PFSK-1 (cell line): ENCODE data around the gene FAM216A.

Source experiments
- FOXP2 ChIP-seq: optimal IDR thresholded peaks from 2 replicates; pipeline ENCODE3; 2011; ENCODE audit warnings: borderline replicate concordance, control low read depth, inconsistent platforms; ENCODE audit not compliant: insufficient read depth; ENCODE audit errors: extremely low read length, extremely low read depth
- POLR2AphosphoS5 ChIP-seq: IDR thresholded peaks from 2 replicates; pipeline ENCODE4 v1.6.1; 2012; ENCODE audit warnings: low read depth, mild to moderate bottlenecking, control low read depth, low read length, moderate library complexity
- SIN3A ChIP-seq: IDR thresholded peaks from 2 replicates; pipeline ENCODE4 v1.6.1; 2012; ENCODE audit warnings: mild to moderate bottlenecking, low read length, moderate library complexity, borderline replicate concordance; ENCODE audit not compliant: insufficient read depth
- TAF1 ChIP-seq: IDR thresholded peaks from 2 replicates; pipeline ENCODE4 v1.6.1; 2012; ENCODE audit warnings: low read length, control low read depth, borderline replicate concordance; ENCODE audit not compliant: insufficient read depth
- TF ChIP-seq, protein P1 (sequence below), 2 experiments: IDR thresholded peaks; 2 replicates each; pipeline versions ENCODE4 v1.6.1 to v1.8.0; 2011 to 2012; ENCODE audit warnings: low read depth in 2 of 2, low read length in 2 of 2, control low read depth in 1 of 2, inconsistent platforms in 1 of 2, mild to moderate bottlenecking in 1 of 2, moderate library complexity in 1 of 2; ENCODE audit not compliant: insufficient read depth in 1 of 2

The FAM216A gene

DNA sequence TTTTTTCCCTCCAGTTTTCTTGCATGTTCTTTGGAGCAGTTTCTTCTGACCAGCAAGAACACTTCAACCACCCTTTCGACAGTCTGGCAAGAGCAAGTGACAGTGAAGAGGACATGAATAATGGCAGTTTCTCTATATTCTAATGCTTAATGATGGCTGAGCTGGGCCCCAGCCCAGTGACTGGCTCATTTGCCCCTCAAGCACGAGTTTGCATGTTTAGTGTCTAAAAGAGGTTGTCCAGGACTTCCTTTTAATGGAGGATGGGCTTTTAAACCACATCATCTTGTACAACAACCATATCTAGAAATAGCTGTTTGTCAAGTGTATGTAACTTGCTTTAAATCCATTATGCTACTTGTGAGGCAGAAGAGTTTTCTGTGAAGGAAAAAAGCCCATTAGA is 61.9 kb downstream of the FAM216A start:
- TF ChIP-seq SIN3A (no peak), TAF1 (no peak), POLR2AphosphoS5 (no peak), FOXP2 (no peak)
- TF ChIP-seq, protein P1, sequence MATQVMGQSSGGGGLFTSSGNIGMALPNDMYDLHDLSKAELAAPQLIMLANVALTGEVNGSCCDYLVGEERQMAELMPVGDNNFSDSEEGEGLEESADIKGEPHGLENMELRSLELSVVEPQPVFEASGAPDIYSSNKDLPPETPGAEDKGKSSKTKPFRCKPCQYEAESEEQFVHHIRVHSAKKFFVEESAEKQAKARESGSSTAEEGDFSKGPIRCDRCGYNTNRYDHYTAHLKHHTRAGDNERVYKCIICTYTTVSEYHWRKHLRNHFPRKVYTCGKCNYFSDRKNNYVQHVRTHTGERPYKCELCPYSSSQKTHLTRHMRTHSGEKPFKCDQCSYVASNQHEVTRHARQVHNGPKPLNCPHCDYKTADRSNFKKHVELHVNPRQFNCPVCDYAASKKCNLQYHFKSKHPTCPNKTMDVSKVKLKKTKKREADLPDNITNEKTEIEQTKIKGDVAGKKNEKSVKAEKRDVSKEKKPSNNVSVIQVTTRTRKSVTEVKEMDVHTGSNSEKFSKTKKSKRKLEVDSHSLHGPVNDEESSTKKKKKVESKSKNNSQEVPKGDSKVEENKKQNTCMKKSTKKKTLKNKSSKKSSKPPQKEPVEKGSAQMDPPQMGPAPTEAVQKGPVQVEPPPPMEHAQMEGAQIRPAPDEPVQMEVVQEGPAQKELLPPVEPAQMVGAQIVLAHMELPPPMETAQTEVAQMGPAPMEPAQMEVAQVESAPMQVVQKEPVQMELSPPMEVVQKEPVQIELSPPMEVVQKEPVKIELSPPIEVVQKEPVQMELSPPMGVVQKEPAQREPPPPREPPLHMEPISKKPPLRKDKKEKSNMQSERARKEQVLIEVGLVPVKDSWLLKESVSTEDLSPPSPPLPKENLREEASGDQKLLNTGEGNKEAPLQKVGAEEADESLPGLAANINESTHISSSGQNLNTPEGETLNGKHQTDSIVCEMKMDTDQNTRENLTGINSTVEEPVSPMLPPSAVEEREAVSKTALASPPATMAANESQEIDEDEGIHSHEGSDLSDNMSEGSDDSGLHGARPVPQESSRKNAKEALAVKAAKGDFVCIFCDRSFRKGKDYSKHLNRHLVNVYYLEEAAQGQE (IDR thresholded peaks at IDR 0.05; ENCODE audit: insufficient read depth in 1 of 2, low read depth in 2 of 2, low read length in 2 of 2), result no peak

DNA sequence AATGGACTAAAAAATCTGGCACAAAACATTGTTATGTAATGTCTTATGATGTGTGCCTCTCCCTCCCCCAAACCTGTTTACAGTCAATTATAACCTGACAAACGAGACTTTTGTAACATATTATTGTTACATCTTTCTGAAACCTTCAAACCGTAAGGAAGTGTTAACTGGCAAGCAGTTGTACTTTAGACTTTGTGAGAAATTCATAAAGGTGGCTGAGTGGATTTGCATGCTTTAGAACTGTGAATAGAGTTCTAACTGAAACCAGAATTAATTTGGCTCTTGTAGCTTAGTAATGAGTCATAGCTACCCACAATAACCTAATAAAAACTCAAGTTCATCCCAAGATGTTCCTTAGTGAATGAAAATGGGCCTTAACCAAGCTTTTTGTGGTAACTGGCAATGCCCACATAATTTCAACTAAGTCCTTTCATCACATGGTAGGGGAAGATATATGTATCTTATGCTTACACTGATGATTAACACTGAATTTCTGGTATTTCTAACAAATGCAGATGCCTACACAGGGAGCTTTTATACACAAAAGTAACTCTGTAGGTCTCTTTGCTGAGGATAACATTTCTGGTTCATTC is 63.2 kb downstream of the FAM216A start:
- no peak for TF ChIP-seq POLR2AphosphoS5
- TF ChIP-seq SIN3A, result no peak
- TF ChIP-seq, protein P1 (IDR thresholded peaks at IDR 0.05; ENCODE audit: insufficient read depth in 1 of 2, low read depth in 2 of 2, low read length in 2 of 2), result no peak
- no peak for TF ChIP-seq FOXP2
- no peak for TF ChIP-seq TAF1

DNA sequence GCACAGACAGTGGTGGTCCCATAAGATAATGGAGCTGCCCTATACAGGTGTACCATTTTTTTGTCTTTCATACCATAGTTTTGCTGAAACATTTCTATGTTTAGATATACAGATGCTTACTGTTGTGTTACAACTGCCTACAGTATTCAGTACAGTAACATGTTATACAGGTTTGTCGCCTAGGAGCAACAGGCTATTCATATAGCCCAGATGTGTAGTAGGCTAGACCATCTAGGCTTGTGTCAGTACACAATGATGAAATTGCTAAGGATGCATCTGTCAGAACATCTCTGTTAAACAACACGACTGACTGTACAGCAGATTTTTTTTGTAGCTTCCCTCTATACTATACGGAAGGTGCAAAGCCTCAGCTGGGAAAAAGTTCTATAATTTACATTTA is 64.0 kb downstream of the FAM216A start:
- TF ChIP-seq TAF1, result no peak
- no peak for TF ChIP-seq POLR2AphosphoS5

DNA sequence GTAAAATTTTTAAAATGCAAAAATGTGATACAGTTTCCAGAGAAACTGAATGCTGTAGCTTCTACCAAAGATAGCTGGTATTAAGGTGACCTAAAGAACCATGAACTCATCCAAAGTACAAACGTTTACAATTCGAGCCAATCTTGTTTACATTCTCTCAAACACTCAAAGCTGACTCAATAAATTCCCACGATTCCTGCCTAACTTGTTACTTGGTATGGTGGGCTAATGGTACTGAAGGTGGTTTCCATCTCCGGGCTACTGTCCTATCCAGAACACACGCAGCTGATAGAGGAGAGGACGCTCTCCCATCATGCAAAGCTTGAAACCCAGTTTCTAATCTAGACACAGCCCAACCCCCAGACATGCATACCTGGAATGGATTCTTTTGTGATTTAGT is 65.0 kb downstream of the FAM216A start:
- TF ChIP-seq POLR2AphosphoS5 (no peak), TAF1 (no peak), SIN3A (no peak), FOXP2 (no peak)
- TF ChIP-seq, protein P1 (IDR thresholded peaks at IDR 0.05; ENCODE audit: insufficient read depth in 1 of 2, low read depth in 2 of 2, low read length in 2 of 2), result no peak

DNA sequence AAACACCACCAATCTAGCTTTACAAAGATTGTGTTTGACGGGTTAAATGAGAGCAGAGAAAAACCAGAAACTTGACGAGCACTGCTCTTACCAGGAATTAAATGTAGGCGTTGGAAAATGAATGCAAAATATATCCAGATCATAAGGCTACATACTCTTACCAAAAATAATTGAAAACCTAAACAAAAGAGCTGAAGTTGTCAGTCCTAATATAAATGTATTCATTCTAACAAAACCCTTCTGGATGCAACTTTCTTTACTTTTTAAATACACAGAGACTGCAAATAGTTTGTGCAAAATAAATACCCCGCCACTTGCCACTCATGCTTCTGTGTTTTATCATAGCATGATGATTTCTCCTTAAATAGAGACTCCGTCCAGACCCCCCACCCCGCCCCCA is 66.2 kb downstream of the FAM216A start:
- TF ChIP-seq POLR2AphosphoS5, result no peak

DNA sequence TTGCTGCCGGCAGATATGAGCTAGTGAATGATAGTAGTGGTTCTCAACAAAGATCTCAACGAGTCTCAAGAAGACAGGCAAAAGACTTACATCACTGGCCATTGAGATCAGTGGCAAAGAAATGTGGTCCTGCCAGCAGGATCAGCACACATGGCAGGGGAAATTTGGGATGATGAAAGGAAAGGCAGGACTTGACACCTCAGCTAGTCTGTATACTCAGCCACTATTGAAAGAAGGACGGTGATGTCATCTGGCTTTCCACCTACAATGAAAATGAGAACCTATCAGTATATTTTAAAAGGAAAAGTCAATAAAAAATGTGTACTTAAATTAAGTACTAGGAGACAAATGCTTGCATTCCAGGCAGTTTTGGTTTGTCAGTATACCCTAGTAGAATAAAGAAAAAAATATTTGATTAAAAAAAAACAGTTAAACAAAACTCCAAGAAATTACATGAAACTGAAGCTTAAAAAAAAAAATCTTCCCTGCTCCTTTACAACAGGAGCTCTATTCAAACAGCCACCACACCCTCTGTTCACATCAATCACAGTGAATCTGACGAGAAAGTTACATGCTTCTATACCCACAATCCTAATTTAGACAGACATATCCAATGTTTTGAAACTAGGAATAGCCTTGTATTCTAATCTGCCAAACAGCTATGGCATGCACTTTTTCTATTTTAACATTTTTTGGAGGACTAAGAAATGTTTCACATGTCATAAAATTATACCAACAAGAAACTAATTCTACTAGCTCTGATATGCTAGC is 68.4 kb downstream of the FAM216A start:
- TF ChIP-seq TAF1, result no peak
- TF ChIP-seq POLR2AphosphoS5, result no peak
- TF ChIP-seq, protein P1 (IDR thresholded peaks at IDR 0.05; ENCODE audit: insufficient read depth in 1 of 2, low read depth in 2 of 2, low read length in 2 of 2), result no peak
- no peak for TF ChIP-seq FOXP2
- TF ChIP-seq SIN3A, result no peak
